Parathyroid adenoma (tissue), 2 donors: ENCODE measurements around the gene FGFBP2.

Experiments
- H2AFZ ChIP-seq: fragments of 300-600 bp; sonication (generic); one replicate; pipeline ENCODE4 v1.7.0; 2017; ENCODE audit warnings: antibody characterized with exemption, mild to moderate bottlenecking
- H3K27ac ChIP-seq: fragments of 300-600 bp; sonication (generic); one replicate; pipeline ENCODE4 v1.7.0; 2017
- H3K27me3 ChIP-seq: fragments of 300-600 bp; sonication (generic); one replicate; pipeline ENCODE4 v1.7.0; 2017; ENCODE audit warnings: low read length; ENCODE audit not compliant: control insufficient read depth, insufficient read depth
- H3K36me3 ChIP-seq: fragments of 300-600 bp; sonication (generic); one replicate; pipeline ENCODE4 v1.7.0; 2017; ENCODE audit warnings: low read length; ENCODE audit not compliant: control insufficient read depth, insufficient read depth
- H3K4me1 ChIP-seq: fragments of 300-600 bp; sonication (generic); one replicate; pipeline ENCODE4 v1.7.0; 2017; ENCODE audit warnings: control low read depth
- H3K4me2 ChIP-seq: fragments of 300-600 bp; sonication (generic); one replicate; pipeline ENCODE4 v1.7.0; 2017; ENCODE audit warnings: low read length
- H3K4me3 ChIP-seq: fragments of 300-600 bp; sonication (generic); one replicate; pipeline ENCODE4 v1.7.0; 2017; ENCODE audit warnings: low read depth, low read length
- H3K79me2 ChIP-seq: fragments of 300-600 bp; sonication (generic); one replicate; pipeline ENCODE4 v1.7.0; 2017; ENCODE audit warnings: control low read depth
- H3K9ac ChIP-seq: fragments of 300-600 bp; sonication (generic); one replicate; pipeline ENCODE4 v1.7.0; 2017; ENCODE audit warnings: mild to moderate bottlenecking
- H3K9me3 ChIP-seq: fragments of 300-600 bp; sonication (generic); one replicate; pipeline ENCODE4 v1.7.0; 2017; ENCODE audit warnings: low read length; ENCODE audit not compliant: control insufficient read depth
- TF ChIP-seq, protein P1 (sequence below): fragments of 300-600 bp; sonication (generic); IDR thresholded peaks from one replicate; pipeline ENCODE4 v1.7.0; 2017; ENCODE audit warnings: antibody characterized with exemption, mild to moderate bottlenecking
- donor health status: primary hyperparathyroidism.

The FGFBP2 gene

DNA sequence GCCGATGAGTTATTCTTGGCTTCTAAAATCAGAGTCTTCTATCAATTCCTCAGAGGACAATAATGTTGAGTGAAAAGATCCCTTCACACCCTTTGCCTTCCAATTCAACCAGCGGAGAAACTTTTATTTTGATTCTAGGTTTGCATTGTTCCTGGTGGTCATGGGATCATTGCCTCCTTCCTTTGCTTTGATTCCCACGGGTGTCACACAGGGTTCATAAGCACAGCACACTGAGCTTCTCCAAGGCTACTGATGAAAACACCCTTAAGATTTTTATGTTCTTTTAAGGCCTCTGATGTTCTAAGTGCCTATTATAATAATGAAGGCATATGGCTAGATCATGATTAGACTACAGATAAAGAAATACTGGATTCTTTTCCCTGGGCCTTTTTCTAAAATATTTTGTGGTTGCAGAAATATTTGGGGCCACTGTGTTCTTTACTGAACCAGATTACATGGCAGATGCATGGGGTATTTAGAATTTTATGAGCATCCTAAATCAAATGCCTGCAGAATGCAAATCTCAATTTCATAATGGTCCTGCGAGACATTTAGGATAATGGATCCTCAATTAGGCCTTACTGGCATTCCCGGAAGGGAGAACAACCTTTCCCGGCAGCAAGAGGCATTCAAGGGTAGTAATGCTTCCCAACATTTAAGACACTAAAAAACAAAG is 43.9 kb upstream of the FGFBP2 start:
- H2AFZ ChIP-seq: no peak overlapping the region
- no peaks in the 10 kb centered on the region for H3K4me1 ChIP-seq
- H3K9me3 ChIP-seq: no peaks in the 10 kb centered on the region
- no peak overlapping the region for H3K9ac ChIP-seq
- TF ChIP-seq, protein P1, sequence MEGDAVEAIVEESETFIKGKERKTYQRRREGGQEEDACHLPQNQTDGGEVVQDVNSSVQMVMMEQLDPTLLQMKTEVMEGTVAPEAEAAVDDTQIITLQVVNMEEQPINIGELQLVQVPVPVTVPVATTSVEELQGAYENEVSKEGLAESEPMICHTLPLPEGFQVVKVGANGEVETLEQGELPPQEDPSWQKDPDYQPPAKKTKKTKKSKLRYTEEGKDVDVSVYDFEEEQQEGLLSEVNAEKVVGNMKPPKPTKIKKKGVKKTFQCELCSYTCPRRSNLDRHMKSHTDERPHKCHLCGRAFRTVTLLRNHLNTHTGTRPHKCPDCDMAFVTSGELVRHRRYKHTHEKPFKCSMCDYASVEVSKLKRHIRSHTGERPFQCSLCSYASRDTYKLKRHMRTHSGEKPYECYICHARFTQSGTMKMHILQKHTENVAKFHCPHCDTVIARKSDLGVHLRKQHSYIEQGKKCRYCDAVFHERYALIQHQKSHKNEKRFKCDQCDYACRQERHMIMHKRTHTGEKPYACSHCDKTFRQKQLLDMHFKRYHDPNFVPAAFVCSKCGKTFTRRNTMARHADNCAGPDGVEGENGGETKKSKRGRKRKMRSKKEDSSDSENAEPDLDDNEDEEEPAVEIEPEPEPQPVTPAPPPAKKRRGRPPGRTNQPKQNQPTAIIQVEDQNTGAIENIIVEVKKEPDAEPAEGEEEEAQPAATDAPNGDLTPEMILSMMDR: no peak
- no peak overlapping the region for H3K27ac ChIP-seq
- H3K4me2 ChIP-seq: no peak overlapping the region
- no peaks in the 10 kb centered on the region for H3K36me3 ChIP-seq
- no peaks in the 10 kb centered on the region for H3K27me3 ChIP-seq
- H3K79me2 ChIP-seq: no peaks in the 10 kb centered on the region
- no peak overlapping the region for H3K4me3 ChIP-seq

DNA sequence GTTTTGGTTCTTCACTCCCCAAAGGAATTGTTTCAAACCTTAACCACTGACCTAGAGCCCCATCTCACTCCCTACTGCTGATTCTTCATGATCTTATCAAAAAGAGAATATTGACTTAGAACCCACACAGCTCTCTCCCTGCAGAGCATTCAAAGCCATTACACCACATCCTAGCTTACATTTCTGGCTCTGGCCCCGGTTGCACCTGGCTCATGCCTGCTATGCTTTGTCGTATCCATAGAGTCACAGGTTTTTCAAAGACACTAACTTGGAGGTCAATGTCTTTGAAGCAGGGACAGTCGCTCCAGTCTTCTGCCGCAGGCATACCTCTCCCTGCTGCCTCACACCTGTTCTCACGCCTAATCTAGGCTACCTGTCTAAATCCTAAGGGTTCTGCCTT is 42.7 kb upstream of the FGFBP2 start:
- Histone ChIP-seq H3K27me3 (no peaks in the 10 kb centered on the region), H3K4me3 (no peak overlapping the region), H3K9ac (no peak overlapping the region), H3K4me2 (no peak overlapping the region), H3K36me3 (no peaks in the 10 kb centered on the region), H3K27ac (no peak overlapping the region), H3K79me2 (no peaks in the 10 kb centered on the region), H3K9me3 (no peaks in the 10 kb centered on the region), H2AFZ (peak overlapping the region; percentile 28), H3K4me1 (no peaks in the 10 kb centered on the region)
- TF ChIP-seq, protein P1: no peak

- Histone ChIP-seq H3K4me1 (no peaks in the 10 kb centered on the region), H3K9ac (no peak overlapping the region), H3K27me3 (no peaks in the 10 kb centered on the region), H3K4me2 (no peak overlapping the region), H3K4me3 (no peak overlapping the region), H3K9me3 (no peaks in the 10 kb centered on the region), H2AFZ (no peak overlapping the region), H3K27ac (no peak overlapping the region), H3K79me2 (no peaks in the 10 kb centered on the region), H3K36me3 (no peaks in the 10 kb centered on the region)
- TF ChIP-seq, protein P1: peak; percentile 57
Observed at GRCh38 chr4:16001484-16001858, 38.5 kb upstream of the FGFBP2 start.

- Histone ChIP-seq H3K79me2 (no peaks in the 10 kb centered on the region), H3K27me3 (no peaks in the 10 kb centered on the region), H3K36me3 (no peaks in the 10 kb centered on the region), H3K4me3 (no peak overlapping the region), H3K4me1 (no peaks in the 10 kb centered on the region), H3K4me2 (no peak overlapping the region), H3K9ac (no peak overlapping the region), H3K27ac (no peak overlapping the region), H3K9me3 (no peaks in the 10 kb centered on the region), H2AFZ (no peak overlapping the region)
- TF ChIP-seq, protein P1: no peak
Observed at GRCh38 chr4:16000708-16001483, 37.9 kb upstream of the FGFBP2 start.
